GM19193 (cell line): ENCODE measurements around the gene EIF2B1.
A peak's percentile ranks its signal among the peaks of the same experiment; 100 is the strongest.

Source experiments
- POLR2A ChIP-seq: IDR thresholded peaks from 4 replicates; pipeline ENCODE4 v1.6.1; 2011; ENCODE audit not compliant: insufficient read depth, insufficient read length; ENCODE audit errors: extremely low read depth

The EIF2B1 gene

DNA sequence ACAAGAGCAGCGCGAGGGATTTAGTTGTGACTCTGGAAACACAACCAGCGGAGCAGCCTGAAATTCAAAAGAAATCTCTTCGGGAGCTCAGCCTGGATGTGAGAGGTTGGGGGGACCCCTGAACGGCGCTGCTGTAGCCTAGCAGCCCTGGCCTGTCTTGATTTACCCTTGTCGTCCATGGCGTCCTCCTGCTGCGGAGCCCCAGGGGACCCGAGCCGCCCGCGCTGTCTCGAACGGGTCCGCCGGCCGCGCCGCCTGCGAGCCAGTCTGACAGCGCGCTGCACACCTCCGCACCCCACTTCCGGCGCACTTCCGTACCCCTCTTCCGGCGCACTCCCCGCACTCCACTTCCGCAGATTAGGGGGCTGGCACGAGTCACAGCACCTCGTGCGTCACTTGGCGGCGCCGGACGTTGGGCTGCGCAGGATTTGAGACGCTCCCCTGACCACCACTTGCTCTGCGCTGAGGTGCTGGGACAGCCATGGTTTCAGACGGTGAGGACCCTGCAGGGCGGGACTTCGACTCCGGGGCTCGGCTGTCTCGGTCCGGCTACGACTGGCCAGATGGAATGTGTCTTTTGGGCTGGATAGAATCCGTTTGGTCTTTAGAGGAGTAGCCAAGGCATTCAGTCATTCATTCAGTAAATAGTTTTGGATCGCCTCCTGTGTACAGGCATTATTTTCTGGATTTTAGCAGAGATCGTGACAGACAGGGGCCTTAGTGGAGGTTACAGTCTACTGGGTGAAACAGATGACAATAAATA is at the start of gene EIF2B1, which contains the start of gene GTF2H3:
TSS of gene EIF2B1 (minus strand) at position 308 of the 763 bp plus-strand sequence. CDS start at position 179, 129 bp downstream.
TSS of gene GTF2H3 (plus strand) at position 451 of the 763 bp plus-strand sequence. CDS start at position 482, 31 bp downstream.
- peak; percentile 99 for TF ChIP-seq POLR2A

GRCh38 chr12:123681605-123682004 is 48.1 kb upstream of the EIF2B1 start:
- no peak for TF ChIP-seq POLR2A

DNA sequence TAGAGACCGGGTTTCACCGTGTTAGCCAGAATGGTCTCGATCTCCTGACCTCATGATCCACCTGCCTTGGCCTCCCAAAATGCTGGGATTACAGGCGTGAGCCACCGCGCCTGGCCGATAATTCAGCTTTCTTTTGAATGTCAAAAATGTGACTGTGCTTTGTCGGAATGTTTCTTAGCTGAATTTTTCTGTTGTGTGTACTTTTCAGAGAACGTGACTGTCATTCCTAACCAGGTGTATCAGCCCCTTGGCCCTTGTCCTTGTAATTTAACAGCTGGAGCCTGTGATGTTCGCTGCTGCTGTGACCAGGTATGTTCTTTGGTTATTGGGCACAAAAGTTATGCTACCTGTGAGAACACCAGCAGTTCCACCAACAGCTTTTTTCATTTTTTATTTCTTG is 45.5 kb upstream of the EIF2B1 start:
- TF ChIP-seq POLR2A, result no peak

DNA sequence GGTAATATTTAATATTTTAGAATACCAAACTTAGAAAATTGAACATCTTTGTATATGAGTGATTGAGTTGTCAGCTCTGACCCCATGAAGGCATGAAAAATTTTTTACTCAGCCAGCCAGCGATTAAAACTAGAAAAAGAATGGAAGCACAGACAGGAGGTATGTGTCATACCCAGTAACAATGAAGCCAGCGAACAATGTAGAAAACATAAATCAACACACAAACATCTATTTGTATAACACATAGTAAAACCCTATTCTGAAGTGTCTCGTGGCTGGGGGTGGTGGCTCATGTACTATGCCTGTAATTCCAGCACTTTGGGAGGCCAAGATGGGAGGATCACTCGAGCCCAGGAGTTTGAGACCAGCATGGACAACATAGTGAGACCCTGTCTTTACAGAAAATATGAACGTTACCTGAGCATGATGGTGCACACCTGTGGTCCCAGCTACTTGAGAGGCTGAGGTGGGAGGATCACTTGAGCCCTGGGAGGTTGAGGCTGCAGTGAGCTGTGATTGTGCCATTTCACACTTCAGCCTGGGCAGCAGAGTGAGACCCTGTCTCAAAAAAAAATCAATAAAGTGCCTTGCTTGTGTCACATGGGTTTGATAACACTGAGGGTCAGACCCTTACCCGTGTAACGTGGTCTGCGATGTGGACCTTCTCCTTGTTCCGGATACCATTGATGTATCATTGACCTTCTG is 43.3 kb upstream of the EIF2B1 start:
- TF ChIP-seq POLR2A, result no peak

DNA sequence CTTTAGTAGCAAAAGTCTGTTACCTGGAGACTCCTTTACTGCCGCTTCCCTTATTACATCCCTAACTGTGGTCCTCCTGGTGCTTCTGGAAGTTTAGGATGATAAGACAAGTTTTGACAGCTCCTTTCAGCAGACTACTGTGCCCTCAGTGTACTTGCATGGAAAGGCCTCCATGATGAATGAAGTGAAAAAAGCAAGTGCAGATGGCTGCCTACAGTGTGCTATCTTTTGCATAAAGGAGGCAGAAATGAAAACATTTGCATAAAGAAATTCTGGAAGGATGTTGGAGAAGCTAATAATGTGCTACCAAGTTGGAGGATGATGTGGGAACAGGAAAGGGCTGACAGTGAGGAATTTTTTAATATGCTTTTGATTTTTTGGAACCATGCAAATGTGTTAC is 42.0 kb upstream of the EIF2B1 start:
- no peak for TF ChIP-seq POLR2A

DNA sequence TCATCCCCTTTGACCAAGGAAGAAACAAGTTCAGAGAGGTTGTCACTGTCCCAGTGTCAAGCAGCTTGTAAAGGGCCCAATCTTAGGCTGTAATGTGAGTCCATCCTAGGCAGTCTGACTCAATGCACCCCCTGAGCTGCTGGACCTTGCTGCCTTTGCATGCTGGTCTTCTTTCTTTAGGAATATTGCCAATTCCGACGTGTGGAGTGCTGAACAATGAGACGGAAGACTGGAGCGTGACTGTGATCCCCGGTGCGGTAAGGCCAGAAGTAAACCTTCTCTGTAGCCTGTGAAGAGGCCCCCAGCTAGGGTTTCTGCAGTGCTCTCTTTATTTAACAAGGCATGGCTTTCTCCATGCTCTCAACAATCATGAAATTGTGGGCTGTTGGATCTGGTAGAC is 38.4 kb upstream of the EIF2B1 start:
- no peak for TF ChIP-seq POLR2A

DNA sequence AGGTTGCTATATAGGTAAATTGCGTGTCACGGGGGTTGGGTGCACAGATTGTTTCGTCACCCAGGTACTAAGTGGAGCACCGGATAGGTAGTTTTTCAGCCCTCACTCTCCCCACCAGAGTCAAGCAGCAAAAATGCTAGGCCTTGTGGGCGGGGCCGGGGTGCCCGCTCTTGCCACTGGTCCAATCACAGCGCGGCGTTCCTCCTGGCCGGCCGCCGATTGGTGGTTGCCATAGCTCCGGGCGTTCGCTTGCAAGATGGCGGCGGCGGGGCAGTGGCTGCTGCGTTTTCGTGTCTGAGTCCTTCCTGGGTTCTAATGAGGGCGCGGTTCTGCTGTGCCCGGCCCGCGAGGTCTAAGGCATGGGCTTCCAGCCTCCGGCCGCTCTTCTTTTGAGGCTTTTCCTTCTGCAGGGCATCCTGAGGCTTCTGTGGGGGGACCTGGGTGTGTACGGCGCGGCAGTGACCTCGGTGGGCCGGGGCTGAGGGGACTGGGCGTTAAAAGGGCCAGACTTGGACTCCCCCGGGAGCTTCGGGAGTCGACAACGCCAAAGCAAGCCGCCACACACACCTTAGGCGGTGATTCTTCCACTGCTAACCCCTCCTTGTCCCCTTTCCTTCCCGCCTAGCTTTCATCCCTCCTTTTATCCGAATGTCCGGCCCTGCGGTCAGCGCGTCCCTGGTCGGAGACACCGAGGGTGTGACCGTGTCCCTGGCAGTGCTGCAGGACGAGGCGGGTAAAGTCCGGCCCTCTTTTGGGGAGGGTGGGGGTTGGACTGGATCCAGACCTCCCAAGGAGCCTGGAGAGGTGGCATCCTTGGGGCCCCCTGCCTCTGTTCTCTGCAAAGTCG is 37.6 kb upstream of the EIF2B1 start, which contains the start of gene TCTN2:
TSS of gene TCTN2 (plus strand) at position 232 of the 847 bp plus-strand sequence. CDS start at position 360, 128 bp downstream.
- TF ChIP-seq POLR2A, result peak; percentile 49

DNA sequence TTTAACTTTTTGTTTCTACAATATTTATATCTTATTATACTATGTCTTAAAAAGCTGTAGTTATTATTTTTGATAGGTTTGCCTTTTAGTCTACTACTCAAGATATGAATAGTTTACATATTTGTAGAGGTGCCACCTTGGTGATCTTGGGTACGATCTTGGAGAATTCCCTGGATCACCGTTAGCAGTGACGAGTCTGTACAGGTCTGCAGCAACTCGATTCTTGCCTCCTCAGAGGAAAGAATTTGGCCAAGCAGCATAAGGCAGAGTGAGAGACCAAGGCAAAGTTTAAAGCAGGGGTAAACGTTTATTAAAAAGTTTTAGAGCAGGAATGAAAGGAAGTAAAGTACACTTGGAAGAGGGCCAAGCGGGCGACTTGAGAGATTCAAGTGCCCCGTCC is 34.3 kb upstream of the EIF2B1 start:
- no peak for TF ChIP-seq POLR2A

DNA sequence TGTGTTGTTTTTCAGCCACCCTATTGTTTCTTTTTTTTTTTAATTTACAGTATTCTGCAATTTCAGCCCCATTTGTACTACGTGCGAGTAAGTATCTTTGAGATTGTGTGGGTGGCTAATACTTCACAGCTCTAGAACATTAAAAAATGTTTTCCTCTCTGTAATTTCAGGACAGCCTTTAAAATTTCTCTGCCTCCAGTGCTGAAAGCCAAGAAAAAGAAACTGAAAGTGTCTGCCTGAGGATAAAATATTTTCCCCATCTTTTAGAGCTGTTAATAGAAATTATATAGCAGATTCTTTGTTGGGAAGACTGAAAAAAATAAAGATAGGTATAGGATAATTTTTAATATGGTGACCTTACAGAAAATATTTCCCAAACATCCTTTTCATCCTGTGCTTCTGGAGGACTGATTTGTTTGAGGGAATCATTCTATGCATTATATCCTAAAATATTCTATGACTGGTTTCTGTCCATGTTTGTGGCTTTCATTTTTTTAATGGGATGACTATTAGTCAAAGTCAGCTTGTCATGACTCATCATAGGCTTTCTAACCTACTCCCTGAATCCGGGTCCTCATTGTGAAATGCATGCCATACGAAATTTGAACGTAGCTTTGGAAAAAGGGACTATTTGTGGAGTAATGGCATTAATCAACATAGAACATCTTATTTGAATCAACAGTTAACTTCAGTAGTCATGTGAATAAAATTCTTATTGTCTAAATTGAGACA is 26.7 kb upstream of the EIF2B1 start:
- no peak for TF ChIP-seq POLR2A

GRCh38 chr12:123657211-123657610 is 23.7 kb upstream of the EIF2B1 start:
- no peak for TF ChIP-seq POLR2A

- no peak for TF ChIP-seq POLR2A
Observed at GRCh38 chr12:123656392-123656791, 22.9 kb upstream of the EIF2B1 start.

DNA sequence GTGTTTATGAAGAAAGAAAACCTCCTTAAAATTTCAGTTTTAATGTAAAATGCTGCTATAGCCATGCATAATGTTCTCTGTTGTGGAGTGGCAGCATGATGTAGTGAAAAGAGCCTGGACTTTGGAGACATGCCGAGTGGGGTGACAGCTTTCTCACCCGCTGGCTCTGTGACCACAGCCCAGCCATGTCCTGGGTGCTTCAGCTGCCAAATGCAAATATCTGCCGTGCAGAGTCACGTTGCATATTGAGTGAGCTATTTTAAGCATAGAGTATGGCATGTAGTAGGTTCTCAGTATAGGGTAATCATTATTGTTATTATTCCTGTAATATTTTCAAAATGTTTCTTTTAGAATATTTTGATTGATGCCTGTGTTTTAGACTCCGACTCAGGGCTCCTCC is 21.9 kb upstream of the EIF2B1 start:
- no peak for TF ChIP-seq POLR2A

DNA sequence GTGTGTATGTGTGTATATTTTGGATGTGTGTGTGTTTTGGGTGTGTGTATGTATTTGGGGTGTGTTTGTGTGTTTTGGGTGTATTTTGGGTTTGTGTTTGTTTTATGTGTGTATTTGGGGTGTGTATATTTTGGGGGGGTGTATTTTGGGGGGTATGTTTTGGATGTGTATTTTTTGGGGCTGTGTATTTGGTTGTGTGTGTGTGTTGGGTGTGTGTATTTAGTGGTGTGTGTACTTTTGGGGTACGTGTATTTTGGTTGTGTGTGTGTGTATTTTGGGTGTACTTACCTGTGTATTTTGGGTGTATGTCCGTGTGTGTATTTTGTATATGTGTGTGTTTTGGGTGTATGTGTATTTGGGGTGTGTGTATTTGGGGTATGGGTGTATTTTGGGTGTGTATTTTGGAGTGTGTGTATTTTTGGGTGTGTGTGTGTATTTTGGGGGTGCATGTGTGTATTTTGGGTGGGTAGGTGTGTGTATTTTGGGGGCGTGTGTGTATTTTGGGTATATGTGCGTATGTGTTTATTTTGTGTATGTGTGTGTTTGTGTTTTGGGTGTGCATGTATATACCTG is 20.7 kb upstream of the EIF2B1 start:
- TF ChIP-seq POLR2A, result no peak

DNA sequence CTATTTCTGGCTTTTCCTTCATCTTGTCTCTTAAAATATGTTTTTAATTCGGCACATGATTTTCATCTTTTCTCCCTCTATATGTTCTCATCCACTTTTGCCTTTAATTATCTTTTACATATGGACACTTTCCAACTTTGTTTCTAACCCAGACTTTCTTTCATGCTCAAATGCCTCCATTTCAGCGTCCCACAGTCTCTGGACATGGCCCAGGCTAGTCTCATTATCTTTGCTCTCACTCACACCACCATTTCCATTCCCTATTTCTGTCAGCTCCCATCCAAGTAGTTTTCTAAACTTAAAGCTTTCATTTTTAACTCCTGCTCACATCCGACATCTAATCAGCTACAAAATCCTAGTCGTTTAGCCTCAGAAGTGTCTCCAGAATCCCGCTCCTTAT is 14.9 kb upstream of the EIF2B1 start:
- no peak for TF ChIP-seq POLR2A
